ENCODE measurements around the gene SLC23A1.
"Not testable (repeated sequence)": the region's sequence is repeated elsewhere in the genome, so short reads cannot be mapped to it uniquely, and the experiment has no call there.

Gene SLC23A1

GRCh38 chr5:139388198-139388821 lies 5.2 kb upstream of the SLC23A1 start:
- DNase-seq, result no peak

- DNase-seq, result no peak
Observed at GRCh38 chr5:139387611-139388197, 4.6 kb upstream of the SLC23A1 start.

GRCh38 chr5:139386956-139387355 lies 3.9 kb upstream of the SLC23A1 start:
- not testable (repeated sequence) for DNase-seq

- DNase-seq, result no peak
Observed at GRCh38 chr5:139386050-139386438, 2.9 kb upstream of the SLC23A1 start.

GRCh38 chr5:139385061-139386049 lies 2.3 kb upstream of the SLC23A1 start:
- no peak for DNase-seq

GRCh38 chr5:139384591-139385051 lies 1.5 kb upstream of the SLC23A1 start:
- DNase-seq, result no peak

GRCh38 chr5:139383993-139384590 lies 995 bp upstream of the SLC23A1 start:
- no peak for DNase-seq

- no peak for DNase-seq
Observed at GRCh38 chr5:139382807-139383206, 290 bp downstream of the SLC23A1 start.

GRCh38 chr5:139381837-139382761 lies 998 bp downstream of the SLC23A1 start:
- no peak for DNase-seq

- no peak for DNase-seq
Observed at GRCh38 chr5:139379626-139380449, 3.3 kb downstream of the SLC23A1 start.

- no peak for DNase-seq
Observed at GRCh38 chr5:139378941-139379361, 4.1 kb downstream of the SLC23A1 start.

- no peak for DNase-seq
Observed at GRCh38 chr5:139378101-139378825, 4.8 kb downstream of the SLC23A1 start.

- DNase-seq, result no peak
Observed at GRCh38 chr5:139377226-139377625, 5.9 kb downstream of the SLC23A1 start.

GRCh38 chr5:139376364-139376763 lies 6.7 kb downstream of the SLC23A1 start:
- no peak for DNase-seq

GRCh38 chr5:139374909-139375308 lies 8.2 kb downstream of the SLC23A1 start:
- DNase-seq, result no peak

GRCh38 chr5:139371482-139372435 lies 11.3 kb downstream of the SLC23A1 start:
- DNase-seq, result no peak

- DNase-seq, result no peak
Observed at GRCh38 chr5:139369181-139369580, 13.9 kb downstream of the SLC23A1 start.

GRCh38 chr5:139368613-139369012 lies 14.5 kb downstream of the SLC23A1 start:
- no peak for DNase-seq

- DNase-seq, result no peak
Observed at GRCh38 chr5:139364466-139364865, 18.6 kb downstream of the SLC23A1 start.
